Mammary epithelial cell (primary cell): ENCODE results near the gene ZNF862.

Experiments used
- CTCF ChIP-seq, 2 donors: IDR thresholded peaks in 1 of 2; conservative IDR thresholded peaks in 1 of 2; 2 replicates each; pipeline ENCODE4 v1.5.1; 2011 to 2012; ENCODE audit warnings: inconsistent platforms in 2 of 2, low read length in 2 of 2, mild to moderate bottlenecking in 2 of 2, control low read depth in 1 of 2, low read depth in 1 of 2; ENCODE audit not compliant: insufficient read depth in 1 of 2; ENCODE audit errors: extremely low read depth in 1 of 2
- EZH2 ChIP-seq: IDR thresholded peaks from 2 replicates; pipeline ENCODE4 v1.6.1; 2012; ENCODE audit warnings: low read length, inconsistent platforms, borderline replicate concordance

GRCh38 chr7:149819141-149819960 lies 18.8 kb upstream of the ZNF862 start:
- TF ChIP-seq CTCF (conservative IDR thresholded peaks at IDR 0.05 in 1 of 2, IDR thresholded peaks at IDR 0.05 in 1 of 2; ENCODE audit: extremely low read depth in 1 of 2, insufficient read depth in 1 of 2, low read depth in 1 of 2, low read length in 2 of 2) (no peak), EZH2 (no peak)
